CD8-positive, alpha-beta memory T cell (primary cell): Measurements from ENCODE around the gene MAP2K5. TPM values are rescaled to one million over a fixed set of nuclear protein-coding genes. Genes with fewer than 3 reads are reported as not detected.

Experiments
- CTCF ChIA-PET: fragments of 350-600 bp; sonication (Branson Sonifier 250); formaldehyde crosslinking; loops from one replicate; lab custom pipeline; 2021; ENCODE audit warnings: antibody characterized with exemption; lab: Charles Lee
- POLR2A ChIA-PET: fragments of 350-600 bp; sonication (Branson Sonifier 250); formaldehyde crosslinking; loops from one replicate; lab custom pipeline; 2021; ENCODE audit warnings: antibody characterized with exemption; lab: Charles Lee
- DNase-seq, 5 donors: peaks; one replicate each; pipeline versions ENCODE4 v3.0.0 to v3.0.0-alpha.2; 2020 to 2022; ENCODE audit warnings: mixed read lengths in 1 of 5
- H3K27ac ChIP-seq: one replicate; pipeline ENCODE4 v1.7.0; 2013; ENCODE audit warnings: low read depth, mild to moderate bottlenecking, low read length, moderate library complexity
- H3K27me3 ChIP-seq: 2 replicates; pipeline ENCODE4 v1.7.0; 2013; ENCODE audit warnings: low read length, mild to moderate bottlenecking; ENCODE audit not compliant: insufficient read depth, poor library complexity, severe bottlenecking
- H3K36me3 ChIP-seq: 2 replicates; pipeline ENCODE4 v1.7.0; 2013; ENCODE audit warnings: mild to moderate bottlenecking, low read length, moderate library complexity; ENCODE audit not compliant: insufficient read depth
- H3K4me1 ChIP-seq: 2 replicates; pipeline ENCODE4 v1.7.0; 2013; ENCODE audit warnings: mild to moderate bottlenecking, low read length, moderate library complexity; ENCODE audit not compliant: insufficient read depth
- H3K4me3 ChIP-seq: 2 replicates; pipeline ENCODE4 v1.7.0; 2013; ENCODE audit warnings: mild to moderate bottlenecking, low read length
- H3K9me3 ChIP-seq: 2 replicates; pipeline ENCODE4 v1.7.0; 2013; ENCODE audit warnings: mild to moderate bottlenecking, low read length
- H3K27ac Mint-ChIP-seq, 8 donors: one replicate each; pipeline ENCODE4 v1.8.0; 2020 to 2021; ENCODE audit warnings: mixed read lengths in 8 of 8, mild to moderate bottlenecking in 6 of 8, inconsistent platforms in 3 of 8, moderate library complexity in 3 of 8
- H3K27me3 Mint-ChIP-seq, 2 donors: one replicate each; pipeline ENCODE4 v1.8.0; 2020 to 2021; ENCODE audit warnings: mixed read lengths in 2 of 2, mild to moderate bottlenecking in 1 of 2, moderate library complexity in 1 of 2
- H3K36me3 Mint-ChIP-seq, 3 donors: one replicate each; pipeline ENCODE4 v1.8.0; 2020 to 2021; ENCODE audit warnings: mixed read lengths in 3 of 3, inconsistent platforms in 1 of 3, mild to moderate bottlenecking in 1 of 3
- H3K4me1 Mint-ChIP-seq, 3 donors: one replicate each; pipeline ENCODE4 v1.8.0; 2020 to 2021; ENCODE audit warnings: mixed read lengths in 3 of 3, inconsistent platforms in 1 of 3, mild to moderate bottlenecking in 1 of 3
- H3K4me3 Mint-ChIP-seq, 7 donors: one replicate each; pipeline ENCODE4 v1.8.0; 2020 to 2021; ENCODE audit warnings: mixed read lengths in 7 of 7, mild to moderate bottlenecking in 6 of 7, moderate library complexity in 4 of 7, inconsistent platforms in 2 of 7
- H3K9me3 Mint-ChIP-seq, 5 donors: one replicate each; pipeline ENCODE4 v1.8.0; 2020 to 2022; ENCODE audit warnings: mixed read lengths in 5 of 5, mild to moderate bottlenecking in 3 of 5, moderate library complexity in 2 of 5, inconsistent platforms in 1 of 5
- polyA plus RNA-seq: library from polyadenylated mRNA; unstranded; fragments of 300-500 nt; fragmentation: Illumina TruSeq; gene quantifications from one replicate; pipeline ENCODE4 v1.2.3, GENCODE V29; 2021
- total RNA-seq, 2 experiments: library from RNA; stranded (reverse); gene quantifications; one replicate each; pipeline ENCODE4 v1.2.3, GENCODE V29; 2021

MAP2K5 gene
- total and polyA plus RNA-seq, 3 experiments from 2014 or later, result 20.0 to 21.4 (median 20.1) TPM

DNA sequence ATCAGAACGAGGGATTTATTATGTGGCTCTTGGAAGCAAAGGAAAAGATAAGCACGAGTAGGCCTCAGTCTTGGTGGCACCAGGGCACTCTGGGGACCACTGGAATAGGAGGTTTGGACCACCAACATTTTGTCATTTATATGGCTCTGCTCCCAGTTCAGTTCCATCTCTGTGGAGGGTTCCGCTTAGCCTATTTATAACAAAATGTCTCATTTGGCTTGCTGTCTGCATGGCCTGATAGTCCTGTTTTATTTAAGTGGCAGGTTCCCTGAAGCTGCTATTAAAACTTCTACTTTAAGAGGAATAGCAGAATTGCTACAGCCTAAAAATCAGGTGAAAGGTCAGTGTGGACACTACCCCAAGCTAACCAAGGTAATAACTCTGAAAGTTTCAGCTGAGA, 27.2 kb downstream of the MAP2K5 start:
- DNase-seq, result no peak
- Histone ChIP-seq H3K9me3 (no peaks in the 10 kb centered on the region), H3K4me3 (no peak overlapping the region), H3K36me3 (no peaks in the 10 kb centered on the region), H3K27me3 (no peaks in the 10 kb centered on the region), H3K4me1 (no peaks in the 10 kb centered on the region), H3K27ac (no peak overlapping the region)
- Mint-ChIP-seq H3K9me3 (no peaks in the 10 kb centered on the region), H3K4me3 (no peak overlapping the region), H3K36me3 (peaks cover 0 to 40% (median 13%) of the 10 kb centered on the region in 3 donors), H3K27me3 (no peaks in the 10 kb centered on the region), H3K27ac (no peak overlapping the region), H3K4me1 (peaks cover 2 to 16% (median 5%) of the 10 kb centered on the region in 3 donors)
- ChIA-PET POLR2A (no interaction called here), CTCF (no interaction called here)

DNA sequence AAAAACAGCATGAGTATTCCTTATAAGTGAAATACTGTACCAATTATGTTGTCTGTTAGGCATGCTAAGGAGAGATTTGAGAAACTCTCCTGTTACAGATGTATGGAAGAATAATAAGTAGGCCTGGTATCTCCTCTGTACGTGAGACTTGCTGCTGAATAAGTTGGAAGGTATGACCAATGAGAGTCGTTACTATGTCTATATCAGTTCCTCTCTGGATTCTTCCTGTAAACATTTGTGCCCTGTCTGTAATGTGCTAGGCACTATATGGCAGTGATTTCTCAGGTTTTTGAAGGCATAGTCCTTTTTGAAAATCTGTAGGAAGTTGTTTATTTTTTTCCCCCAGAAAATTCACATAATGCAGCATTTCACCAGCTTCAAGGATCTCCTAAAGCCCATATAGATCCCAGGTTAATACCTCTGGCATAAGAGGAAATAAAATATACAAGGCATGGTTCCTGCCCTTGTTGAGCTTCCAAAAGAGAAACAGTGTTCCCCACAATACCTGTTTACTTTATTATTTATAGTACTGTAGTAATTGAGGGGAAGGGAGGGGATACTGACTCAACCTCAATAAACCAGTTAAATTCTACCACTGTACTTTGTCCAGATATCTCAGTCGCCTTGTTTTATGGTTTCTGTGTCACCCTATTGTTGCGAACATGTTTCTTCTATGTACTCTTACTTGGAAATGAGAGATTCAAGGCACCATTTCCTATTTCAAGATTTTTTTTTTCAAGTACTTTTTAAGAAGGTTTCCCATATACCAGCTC, 28.6 kb downstream of the MAP2K5 start:
- Mint-ChIP-seq H3K9me3 (no peaks in the 10 kb centered on the region), H3K27ac (peak overlapping the region in 1 of 8 donors; percentile 34), H3K36me3 (peaks cover 0 to 38% (median 11%) of the 10 kb centered on the region in 3 donors), H3K27me3 (no peaks in the 10 kb centered on the region), H3K4me1 (peaks cover 0 to 11% (median 8%) of the 10 kb centered on the region in 3 donors), H3K4me3 (no peak overlapping the region)
- ChIA-PET POLR2A (no interaction called here), CTCF (no interaction called here)
- Histone ChIP-seq H3K27me3 (no peaks in the 10 kb centered on the region), H3K9me3 (no peaks in the 10 kb centered on the region), H3K4me3 (no peak overlapping the region), H3K27ac (no peak overlapping the region), H3K4me1 (no peaks in the 10 kb centered on the region), H3K36me3 (no peaks in the 10 kb centered on the region)
- no peak for DNase-seq

DNA sequence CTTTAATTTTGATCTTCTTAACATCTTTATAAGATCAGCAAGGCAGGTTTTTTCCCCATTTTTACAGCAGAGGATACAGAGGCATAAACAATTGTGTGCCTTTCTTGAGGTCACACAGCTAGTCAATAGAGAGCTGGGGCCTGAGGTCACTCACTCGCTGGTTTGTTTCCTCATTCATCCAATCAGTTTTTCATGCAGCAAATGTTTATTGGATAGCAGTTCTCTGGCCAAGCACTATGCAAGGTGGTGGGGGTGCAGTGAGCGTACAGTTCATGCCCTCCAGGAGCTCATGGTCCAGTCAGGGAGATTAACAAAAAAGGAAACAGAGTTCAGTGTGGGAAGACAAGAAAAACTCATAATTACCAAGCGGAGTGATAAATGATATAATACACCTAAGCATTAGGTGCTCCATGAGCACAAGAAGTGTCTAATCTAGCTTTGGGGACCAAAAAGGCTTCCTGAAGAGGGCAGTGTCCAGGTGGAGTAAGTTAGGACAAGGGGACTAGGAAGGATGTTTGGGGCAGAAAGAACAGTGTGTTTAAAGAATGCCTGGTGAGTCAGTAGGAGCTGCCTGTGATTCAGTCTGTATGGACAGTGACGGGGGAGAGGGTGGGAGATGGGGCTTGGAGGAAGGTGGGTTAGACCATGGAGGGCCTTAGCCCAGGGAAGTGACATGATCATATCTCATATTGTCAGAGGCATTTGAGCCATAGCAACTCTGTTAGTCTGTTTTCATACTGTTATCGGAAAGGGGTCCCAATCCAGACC, 29.3 kb downstream of the MAP2K5 start:
- no peak overlapping the region for H3K4me3 ChIP-seq
- H3K36me3 Mint-ChIP-seq, result peaks cover 0 to 36% (median 11%) of the 10 kb centered on the region in 3 donors
- no peaks in the 10 kb centered on the region for H3K4me1 ChIP-seq
- no peak overlapping the region for H3K27ac ChIP-seq
- H3K9me3 Mint-ChIP-seq, result no peaks in the 10 kb centered on the region
- H3K4me3 Mint-ChIP-seq, result no peak overlapping the region
- ChIA-PET POLR2A (no interaction called here), CTCF (no interaction called here)
- no peak for DNase-seq
- H3K27ac Mint-ChIP-seq, result peak overlapping the region in 1 of 8 donors; percentile 59
- no peaks in the 10 kb centered on the region for H3K36me3 ChIP-seq
- H3K9me3 ChIP-seq, result no peaks in the 10 kb centered on the region
- no peaks in the 10 kb centered on the region for H3K27me3 Mint-ChIP-seq
- H3K27me3 ChIP-seq, result no peaks in the 10 kb centered on the region
- peaks cover 0 to 11% (median 8%) of the 10 kb centered on the region in 3 donors for H3K4me1 Mint-ChIP-seq

- H3K9me3 ChIP-seq, result no peaks in the 10 kb centered on the region
- H3K36me3 ChIP-seq, result no peaks in the 10 kb centered on the region
- CTCF ChIA-PET, result no interaction called here
- POLR2A ChIA-PET, result no interaction called here
- H3K27ac ChIP-seq, result no peak overlapping the region
- H3K4me1 ChIP-seq, result no peaks in the 10 kb centered on the region
- Mint-ChIP-seq H3K27ac (no peak overlapping the region), H3K4me3 (no peak overlapping the region), H3K36me3 (peaks cover 0 to 33% (median 6%) of the 10 kb centered on the region in 3 donors), H3K27me3 (no peaks in the 10 kb centered on the region), H3K9me3 (no peaks in the 10 kb centered on the region), H3K4me1 (peaks cover 0 to 11% (median 8%) of the 10 kb centered on the region in 3 donors)
- DNase-seq, result no peak
- H3K4me3 ChIP-seq, result no peak overlapping the region
- no peaks in the 10 kb centered on the region for H3K27me3 ChIP-seq
Observed at GRCh38 chr15:67573194-67573593, 30.7 kb downstream of the MAP2K5 start.

GRCh38 chr15:67575039-67575502, 32.6 kb downstream of the MAP2K5 start:
- peaks cover 0 to 8% (median 8%) of the 10 kb centered on the region in 3 donors for H3K4me1 Mint-ChIP-seq
- H3K4me3 Mint-ChIP-seq, result no peak overlapping the region
- Histone ChIP-seq H3K36me3 (no peaks in the 10 kb centered on the region), H3K27ac (no peak overlapping the region), H3K9me3 (no peaks in the 10 kb centered on the region), H3K27me3 (no peaks in the 10 kb centered on the region), H3K4me1 (no peaks in the 10 kb centered on the region), H3K4me3 (no peak overlapping the region)
- peak overlapping the region in 4 of 8 donors; percentile 4 to 68 (median 36) for H3K27ac Mint-ChIP-seq
- H3K9me3 Mint-ChIP-seq, result no peaks in the 10 kb centered on the region
- H3K36me3 Mint-ChIP-seq, result peaks cover 0 to 22% (median 3%) of the 10 kb centered on the region in 3 donors
- CTCF ChIA-PET, result no interaction called here
- POLR2A ChIA-PET, result no interaction called here
- H3K27me3 Mint-ChIP-seq, result no peaks in the 10 kb centered on the region
- no peak for DNase-seq

- no peaks in the 10 kb centered on the region for H3K36me3 ChIP-seq
- no peak for DNase-seq
- H3K36me3 Mint-ChIP-seq, result peaks cover 0 to 21% (median under 1%) of the 10 kb centered on the region in 3 donors
- peaks cover 0 to 8% (median 0%) of the 10 kb centered on the region in 3 donors for H3K4me1 Mint-ChIP-seq
- peak overlapping the region in 1 of 8 donors; percentile 45 for H3K27ac Mint-ChIP-seq
- no peaks in the 10 kb centered on the region for H3K9me3 ChIP-seq
- H3K4me3 ChIP-seq, result no peak overlapping the region
- H3K4me1 ChIP-seq, result no peaks in the 10 kb centered on the region
- no peaks in the 10 kb centered on the region for H3K27me3 ChIP-seq
- ChIA-PET CTCF (no interaction called here), POLR2A (no interaction called here)
- H3K4me3 Mint-ChIP-seq, result no peak overlapping the region
- no peaks in the 10 kb centered on the region for H3K27me3 Mint-ChIP-seq
- no peaks in the 10 kb centered on the region for H3K9me3 Mint-ChIP-seq
- H3K27ac ChIP-seq, result no peak overlapping the region
Observed at GRCh38 chr15:67578020-67578600, 35.6 kb downstream of the MAP2K5 start.

GRCh38 chr15:67579164-67579563, 36.7 kb downstream of the MAP2K5 start:
- no peak for DNase-seq
- H3K27me3 ChIP-seq, result no peaks in the 10 kb centered on the region
- no peaks in the 10 kb centered on the region for H3K4me1 ChIP-seq
- H3K27ac Mint-ChIP-seq, result no peak overlapping the region
- no peaks in the 10 kb centered on the region for H3K27me3 Mint-ChIP-seq
- H3K4me3 Mint-ChIP-seq, result no peak overlapping the region
- H3K36me3 Mint-ChIP-seq, result peaks cover 0 to 26% (median 2%) of the 10 kb centered on the region in 3 donors
- no peaks in the 10 kb centered on the region for H3K9me3 Mint-ChIP-seq
- H3K27ac ChIP-seq, result no peak overlapping the region
- ChIA-PET CTCF (interaction anchor here (1.1 kb wide), 1 partner anchor 18 kb away, joined by 3 read pairs; no protein-coding TSS in a partner anchor), POLR2A (no interaction called here)
- peaks cover 0 to 8% (median 0%) of the 10 kb centered on the region in 3 donors for H3K4me1 Mint-ChIP-seq
- H3K9me3 ChIP-seq, result no peaks in the 10 kb centered on the region
- no peak overlapping the region for H3K4me3 ChIP-seq
- H3K36me3 ChIP-seq, result no peaks in the 10 kb centered on the region
